ENCODE results near the gene FAM117A. TPM values are rescaled to one million over a fixed set of nuclear protein-coding genes. Genes with fewer than 3 reads are reported as not detected.

The FAM117A gene
- total RNA-seq, 1 donor from 2014 or later = 20.2 TPM

DNA sequence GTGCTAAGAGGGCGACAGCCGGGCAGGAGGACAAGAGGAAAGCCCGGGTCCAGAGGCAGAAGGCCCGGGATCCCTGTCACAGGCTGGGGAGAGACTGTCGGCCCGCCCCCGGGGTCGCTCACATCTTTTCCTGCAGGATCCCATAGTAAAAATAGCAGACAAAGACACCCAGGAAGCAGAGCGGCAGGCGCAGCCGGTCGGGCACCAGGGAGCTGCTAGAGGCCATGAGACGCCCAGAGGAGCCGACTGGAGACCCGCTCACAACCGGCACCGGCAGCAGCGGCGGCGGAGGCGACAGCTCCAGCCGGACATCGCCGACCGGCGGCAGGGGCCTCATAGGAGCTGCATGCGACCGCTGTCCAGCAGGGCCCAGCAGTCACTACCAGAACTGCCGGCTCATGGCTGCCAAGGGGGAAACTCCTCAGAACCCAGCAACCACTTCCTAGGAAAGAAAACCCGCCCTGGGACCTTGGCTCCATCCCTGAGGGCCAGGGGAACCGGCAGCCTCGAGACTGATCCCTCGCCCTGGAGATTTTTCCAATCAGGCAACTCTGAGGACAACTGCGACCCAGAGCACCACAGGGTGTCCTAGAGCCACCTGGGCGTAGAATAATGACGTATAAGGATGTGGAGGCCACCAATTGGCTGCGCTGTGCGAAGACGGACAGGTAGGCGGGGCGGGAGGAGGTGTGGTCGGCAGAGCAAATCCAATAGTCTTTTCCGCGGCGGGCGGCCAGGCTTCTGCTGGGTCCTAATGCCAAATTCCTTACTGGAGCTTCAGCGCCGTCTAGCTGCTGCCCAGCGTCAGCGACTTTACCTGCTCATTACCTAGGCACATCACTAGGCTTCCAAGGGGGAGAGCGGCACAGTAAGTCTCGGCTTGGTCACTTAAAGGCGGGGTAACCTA lies 56.1 kb downstream of the FAM117A start, which contains the start of gene SLC35B1:
SLC35B1 (minus strand) TSS at position 357 of the 907 bp plus-strand sequence; CDS start at position 226, 131 bp downstream.
- peak; percentile 99 for DNase-seq (ENCODE audit: low spot score)

DNA sequence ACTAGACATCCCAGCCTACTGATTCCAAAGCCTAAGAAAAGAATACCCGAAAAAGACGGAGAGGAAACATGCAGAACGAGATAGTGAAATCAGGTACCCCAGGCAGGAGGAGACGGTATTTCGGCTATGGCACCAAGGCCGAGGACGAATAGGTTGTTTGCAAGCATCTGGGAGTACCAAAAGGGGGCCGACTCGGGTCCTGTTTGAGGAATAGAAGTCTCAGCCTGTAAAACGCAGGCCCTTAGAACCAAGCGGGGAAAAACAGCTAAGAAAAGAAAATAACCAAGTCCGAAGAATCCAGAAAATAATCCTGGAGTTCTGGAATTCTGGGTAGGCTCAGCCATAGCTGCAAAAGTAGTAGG lies 56.7 kb downstream of the FAM117A start:
- peak; percentile 17 for DNase-seq (ENCODE audit: low spot score)

DNA sequence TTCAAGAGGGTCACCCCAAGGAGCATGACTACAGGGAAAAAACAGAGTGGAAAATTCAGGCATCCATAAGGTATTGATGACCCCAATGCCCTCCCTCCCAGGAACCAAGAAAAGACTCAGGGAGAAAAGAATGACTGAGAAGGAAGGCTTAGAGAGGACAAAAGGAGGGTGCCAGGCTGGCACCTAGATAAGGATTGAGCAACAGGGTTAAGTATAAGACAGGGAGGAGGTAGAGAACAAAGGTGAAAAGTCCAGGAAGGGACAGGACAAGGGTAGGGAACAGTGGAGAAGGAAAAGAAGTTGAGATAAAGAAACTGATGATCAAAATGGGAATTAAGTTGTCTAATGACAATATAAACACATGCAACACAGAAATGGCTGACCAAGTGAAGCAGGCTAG lies 58.7 kb downstream of the FAM117A start:
- no peak for DNase-seq (ENCODE audit: low spot score)

DNA sequence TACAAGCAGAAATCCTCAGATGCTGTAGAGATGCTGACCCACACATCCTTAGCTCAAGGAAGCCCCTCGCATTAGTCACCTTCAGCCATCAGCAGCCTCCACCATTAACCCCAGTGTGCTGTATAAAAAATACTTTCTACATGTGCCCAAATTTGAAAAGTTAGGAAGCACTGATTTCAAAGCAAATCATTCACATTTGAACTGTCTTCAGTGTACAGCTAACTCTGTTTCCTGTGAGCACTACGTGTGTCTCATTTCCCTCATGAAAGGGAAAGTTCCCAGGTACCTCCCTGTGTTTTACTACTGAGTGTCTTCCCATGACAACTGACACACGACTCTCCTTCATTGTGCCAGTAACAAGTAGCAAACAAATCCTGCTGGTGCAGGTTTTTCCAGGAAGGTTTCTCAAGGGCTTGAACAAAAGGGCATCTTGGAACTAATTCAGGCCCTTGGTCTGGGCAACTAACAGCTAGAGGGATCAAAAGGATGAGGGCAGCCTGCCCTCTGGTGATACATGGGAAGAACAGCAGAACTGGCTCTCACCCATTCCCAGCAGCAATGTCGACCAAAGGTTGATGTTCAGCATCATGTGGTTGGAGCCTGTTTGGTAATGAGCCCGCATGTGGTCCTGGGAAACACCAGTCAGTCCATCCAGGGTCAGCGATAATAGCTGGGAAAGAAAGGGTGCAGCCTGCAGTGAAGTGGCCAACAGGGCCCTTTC lies 60.2 kb downstream of the FAM117A start:
- DNase-seq (ENCODE audit: low spot score) = peak; percentile 30

- no peak for DNase-seq (ENCODE audit: low spot score)
These were observed 63.0 kb downstream of the FAM117A start for GRCh38 chr17:49700960-49701359.

DNA sequence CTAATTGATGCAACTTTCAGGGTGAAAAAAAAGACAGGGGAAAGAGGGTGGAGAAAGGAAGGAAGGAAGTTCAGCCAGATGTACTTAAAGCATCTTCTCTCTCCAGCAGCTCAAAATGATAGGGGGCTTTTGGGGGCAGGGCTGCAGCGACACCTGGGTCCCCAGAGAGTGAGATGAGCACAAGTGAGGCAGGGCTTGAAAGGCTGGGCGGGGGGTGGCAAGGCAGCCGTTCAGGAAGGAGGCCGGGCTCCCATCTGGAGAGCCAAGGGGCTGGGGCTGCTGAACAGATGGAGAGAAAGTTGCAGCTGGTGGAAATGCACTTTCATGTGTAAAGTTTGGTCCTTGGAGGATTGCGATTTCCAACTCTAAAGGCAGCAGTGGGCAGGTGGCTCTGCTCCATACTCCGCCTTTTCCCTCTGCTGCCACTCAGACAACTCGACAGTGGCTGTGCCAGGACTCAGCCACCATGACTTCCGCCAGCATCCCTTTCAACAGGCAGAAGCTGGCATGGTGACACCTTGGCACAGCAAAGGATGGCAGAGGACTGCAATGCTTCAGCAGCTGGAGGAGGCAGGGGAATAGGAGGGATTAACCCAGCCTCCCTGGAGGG lies 63.9 kb downstream of the FAM117A start:
- no peak for DNase-seq (ENCODE audit: low spot score)

- no peak for DNase-seq (ENCODE audit: low spot score)
These were observed 65.9 kb downstream of the FAM117A start for GRCh38 chr17:49698005-49698404.

DNA sequence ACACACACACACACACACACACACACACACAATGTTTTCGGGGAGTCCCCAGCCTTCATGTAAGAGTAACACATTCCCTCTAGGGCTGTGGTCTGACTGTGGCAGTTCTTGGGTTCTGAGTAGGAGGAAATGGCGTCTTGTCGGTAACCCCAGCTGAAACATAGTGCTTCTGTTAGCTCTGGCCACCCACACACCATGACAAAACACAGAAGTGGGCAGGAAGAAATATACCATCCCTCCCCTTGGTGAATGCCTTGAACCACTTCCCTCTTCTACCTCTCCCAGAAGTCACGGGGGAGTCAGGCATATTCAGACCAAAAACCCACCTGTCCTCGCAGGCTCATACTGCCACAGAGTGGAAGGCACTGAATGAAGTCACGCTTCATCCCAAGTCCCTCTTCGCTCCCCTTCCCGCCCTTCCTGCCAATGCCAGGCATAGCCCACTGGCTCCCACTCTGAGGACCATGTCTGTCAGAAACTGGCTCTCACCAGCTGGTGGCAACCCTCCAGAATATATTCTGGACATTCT lies 67.6 kb downstream of the FAM117A start:
- DNase-seq (ENCODE audit: low spot score) = no peak

DNA sequence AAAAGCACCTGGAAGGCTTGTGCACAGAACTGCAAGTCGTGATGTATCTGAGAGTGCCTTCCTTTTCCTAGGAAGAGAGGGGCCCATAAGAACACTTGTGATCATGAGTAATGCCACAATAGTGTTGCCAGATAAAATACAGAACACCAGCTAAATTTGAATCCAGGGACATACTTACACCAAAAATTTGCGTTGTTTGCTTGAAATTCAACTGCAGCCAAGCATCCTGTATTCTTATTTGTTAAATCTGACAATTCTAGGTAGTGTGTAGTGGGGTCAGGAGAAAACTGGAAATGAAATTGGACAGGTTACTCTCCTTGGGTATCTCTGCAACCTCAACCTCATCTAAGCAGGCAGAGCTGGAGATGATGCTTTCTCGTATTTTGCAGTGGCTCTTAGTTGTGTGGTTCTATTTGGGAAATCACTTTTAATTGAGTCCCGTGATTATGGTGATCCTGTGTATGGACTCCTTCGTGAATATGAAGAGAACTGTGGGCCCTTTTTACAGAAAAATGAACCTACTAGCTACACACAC lies 68.2 kb downstream of the FAM117A start:
- DNase-seq (ENCODE audit: low spot score) = no peak

- DNase-seq (ENCODE audit: low spot score) = peak; percentile 29
These were observed 68.9 kb downstream of the FAM117A start for GRCh38 chr17:49694847-49695697.

DNA sequence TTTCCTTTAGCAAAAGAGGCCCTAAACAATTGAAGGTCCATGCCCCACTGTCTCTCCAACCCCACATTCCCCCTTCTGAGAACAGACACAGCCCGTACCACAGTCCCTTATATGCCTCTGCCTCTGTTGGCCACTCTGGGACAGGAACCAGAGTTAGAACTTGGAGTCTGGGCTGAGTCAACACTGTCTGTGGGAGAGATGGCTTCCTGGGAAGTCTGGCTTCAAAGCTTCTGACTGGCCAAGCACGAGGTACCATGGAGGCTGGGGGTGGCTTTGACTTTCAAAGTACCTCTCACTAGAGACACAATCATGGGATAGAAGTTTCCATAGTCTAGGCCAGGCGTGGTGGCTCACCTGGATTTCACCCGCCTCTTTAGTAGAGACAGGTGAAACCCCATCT lies 71.2 kb downstream of the FAM117A start:
- DNase-seq (ENCODE audit: low spot score) = no peak

DNA sequence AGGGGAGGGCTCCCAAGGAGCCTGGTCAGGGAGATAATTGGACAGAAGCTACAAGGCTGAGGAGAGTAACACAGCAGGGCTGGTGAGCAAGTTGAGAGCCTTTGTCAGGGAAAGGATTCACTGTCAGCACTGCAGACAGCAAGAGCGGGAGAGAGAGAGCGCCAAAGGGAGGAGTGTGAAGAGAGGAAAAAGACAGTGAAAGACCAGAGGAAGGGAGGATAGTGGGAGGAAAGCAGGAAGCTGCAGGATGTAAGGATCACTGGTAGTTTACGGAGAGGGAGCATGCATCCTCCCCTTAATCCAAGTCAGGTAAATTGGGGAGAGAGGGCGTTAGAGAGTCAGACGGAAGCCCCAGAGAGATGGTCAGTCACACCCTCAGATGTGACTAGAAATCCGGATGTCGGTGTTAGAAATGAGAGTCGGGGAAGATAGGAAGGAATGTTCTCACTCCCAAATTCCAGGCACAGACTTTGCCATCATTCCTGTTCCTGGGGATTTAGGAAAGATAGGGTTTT lies 72.2 kb downstream of the FAM117A start:
- peak; percentile 62 for DNase-seq (ENCODE audit: low spot score)

- peak; percentile 96 for DNase-seq (ENCODE audit: low spot score)
These were observed 72.8 kb downstream of the FAM117A start for GRCh38 chr17:49691086-49691676.

GRCh38 chr17:49690256-49690655 lies 73.7 kb downstream of the FAM117A start:
- DNase-seq (ENCODE audit: low spot score) = no peak

- DNase-seq (ENCODE audit: low spot score) = no peak
These were observed 75.1 kb downstream of the FAM117A start for GRCh38 chr17:49688848-49689247.

DNA sequence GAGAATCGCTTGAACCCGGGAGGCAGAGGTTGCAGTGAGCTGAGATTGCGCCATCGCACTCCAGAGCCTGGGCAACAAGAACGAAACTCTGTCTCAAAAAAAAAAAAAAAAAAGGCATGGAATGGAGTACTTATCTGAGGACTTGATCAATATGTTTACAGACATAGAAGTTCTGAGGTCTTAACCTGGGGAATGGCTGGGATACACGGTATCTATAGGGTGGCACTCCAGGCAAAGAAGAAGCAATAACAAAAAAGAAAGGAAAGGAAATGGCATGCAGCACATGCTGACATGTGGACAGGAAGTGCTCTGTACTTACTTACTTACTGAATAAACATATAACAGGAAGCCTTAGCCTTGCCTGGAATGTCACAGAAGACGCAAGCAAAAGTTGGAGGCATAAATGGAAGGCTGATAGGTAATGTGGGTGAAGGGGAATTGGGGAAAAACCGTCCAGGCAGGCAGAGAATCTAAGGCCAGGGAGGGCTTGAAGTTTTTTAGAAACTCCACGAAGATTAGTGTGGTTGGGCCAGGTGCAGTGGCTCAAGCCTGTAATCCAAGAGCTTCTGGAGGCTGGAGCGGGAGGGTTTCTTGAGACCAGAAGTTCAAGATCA lies 75.9 kb downstream of the FAM117A start:
- DNase-seq (ENCODE audit: low spot score) = peak; percentile 51

- DNase-seq (ENCODE audit: low spot score) = no peak
These were observed 82.6 kb downstream of the FAM117A start for GRCh38 chr17:49681106-49681979.

- no peak for DNase-seq (ENCODE audit: low spot score)
These were observed 83.6 kb downstream of the FAM117A start for GRCh38 chr17:49680314-49680713.

Data from umbilical cord (tissue), 2 donors.